Sigmoid colon (tissue), 4 donors: Measurements from ENCODE around the gene ALG6.

ENCODE experiments used
- EP300 ChIP-seq, 4 donors: sonication (generic); formaldehyde crosslinking; IDR thresholded peaks; one replicate each; pipeline ENCODE4 v1.6.1; 2017; ENCODE audit warnings: antibody characterized with exemption in 4 of 4
- POLR2AphosphoS5 ChIP-seq, 4 donors: sonication (generic); formaldehyde crosslinking; IDR thresholded peaks; one replicate each; pipeline ENCODE4 v1.6.1; 2017; ENCODE audit warnings: antibody characterized with exemption in 4 of 4
- TF ChIP-seq, protein P1 (sequence below), 4 experiments: fragments of 450-650 bp in 3 of 4; fragments of 200-600 bp in 1 of 4; IDR thresholded peaks; one replicate each; pipeline ENCODE4 v1.5.1; 2016 to 2019; ENCODE audit warnings: antibody characterized with exemption in 4 of 4, mild to moderate bottlenecking in 3 of 4, moderate library complexity in 2 of 4

DNA sequence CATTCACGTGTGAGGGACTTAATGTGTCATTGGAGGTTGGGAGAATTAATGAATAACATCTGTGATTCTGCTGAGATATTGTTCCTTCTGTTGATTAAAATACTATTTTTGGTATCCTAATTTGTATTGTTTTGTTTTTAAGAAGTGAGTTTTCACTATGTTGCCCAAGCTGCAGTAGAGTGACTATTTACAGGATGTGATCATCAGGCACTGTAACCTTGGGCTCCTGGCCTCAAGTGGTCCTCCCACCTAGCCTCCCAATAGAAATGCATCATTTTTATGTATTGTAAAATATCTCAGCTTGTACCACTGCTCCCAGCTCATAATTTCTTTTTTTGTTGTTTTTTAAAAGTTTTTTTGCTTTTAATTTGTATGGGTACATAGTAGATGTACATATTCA is 14.3 kb downstream of the ALG6 start:
- TF ChIP-seq, protein P1, sequence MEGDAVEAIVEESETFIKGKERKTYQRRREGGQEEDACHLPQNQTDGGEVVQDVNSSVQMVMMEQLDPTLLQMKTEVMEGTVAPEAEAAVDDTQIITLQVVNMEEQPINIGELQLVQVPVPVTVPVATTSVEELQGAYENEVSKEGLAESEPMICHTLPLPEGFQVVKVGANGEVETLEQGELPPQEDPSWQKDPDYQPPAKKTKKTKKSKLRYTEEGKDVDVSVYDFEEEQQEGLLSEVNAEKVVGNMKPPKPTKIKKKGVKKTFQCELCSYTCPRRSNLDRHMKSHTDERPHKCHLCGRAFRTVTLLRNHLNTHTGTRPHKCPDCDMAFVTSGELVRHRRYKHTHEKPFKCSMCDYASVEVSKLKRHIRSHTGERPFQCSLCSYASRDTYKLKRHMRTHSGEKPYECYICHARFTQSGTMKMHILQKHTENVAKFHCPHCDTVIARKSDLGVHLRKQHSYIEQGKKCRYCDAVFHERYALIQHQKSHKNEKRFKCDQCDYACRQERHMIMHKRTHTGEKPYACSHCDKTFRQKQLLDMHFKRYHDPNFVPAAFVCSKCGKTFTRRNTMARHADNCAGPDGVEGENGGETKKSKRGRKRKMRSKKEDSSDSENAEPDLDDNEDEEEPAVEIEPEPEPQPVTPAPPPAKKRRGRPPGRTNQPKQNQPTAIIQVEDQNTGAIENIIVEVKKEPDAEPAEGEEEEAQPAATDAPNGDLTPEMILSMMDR (IDR thresholded peaks at IDR 0.05) = no peak
- no peak for TF ChIP-seq POLR2AphosphoS5 (IDR thresholded peaks at IDR 0.05)
- no peak for TF ChIP-seq EP300 (IDR thresholded peaks at IDR 0.05)
